CD14-positive monocyte (primary cell): ENCODE data around the gene OTOR. TPM values are rescaled to one million over a fixed set of nuclear protein-coding genes. Genes with fewer than 3 reads are reported as not detected.

Source experiments
- DNase-seq, 3 donors: peaks; one replicate each; pipeline ENCODE4 v3.0.0-alpha.2; 2011 to 2022
- H2AFZ ChIP-seq: 2 replicates; pipeline ENCODE4 v1.6.0; 2012; ENCODE audit warnings: mild to moderate bottlenecking, low read depth, low read length, inconsistent platforms; ENCODE audit not compliant: insufficient read depth, poor library complexity, severe bottlenecking
- H3K27ac ChIP-seq, 2 donors: 1 replicate in 1 of 2; 2 replicates in 1 of 2; pipeline ENCODE4 v1.5.1; 2012 to 2013; ENCODE audit warnings: low read length in 2 of 2, control low read depth in 1 of 2, inconsistent platforms in 1 of 2, low read depth in 1 of 2, mild to moderate bottlenecking in 1 of 2
- H3K27me3 ChIP-seq, 2 donors: one replicate each; pipeline versions ENCODE4 v1.6.0 to v1.6.1; 2011 to 2013; ENCODE audit warnings: low read length in 2 of 2; ENCODE audit not compliant: control insufficient read depth in 2 of 2, insufficient read depth in 2 of 2
- H3K36me3 ChIP-seq, 2 donors: replicated peaks in 1 of 2; 1 replicate in 1 of 2; 2 replicates in 1 of 2; pipeline versions ENCODE4 v1.5.1 to v1.6.1; 2012 to 2013; ENCODE audit warnings: low read length in 2 of 2, control low read depth in 1 of 2, inconsistent platforms in 1 of 2, mild to moderate bottlenecking in 1 of 2; ENCODE audit not compliant: insufficient read depth in 2 of 2, control insufficient read depth in 1 of 2
- H3K4me1 ChIP-seq, 2 donors: 1 replicate in 1 of 2; 2 replicates in 1 of 2; pipeline versions ENCODE4 v1.5.1 to v1.6.1; 2012 to 2013; ENCODE audit warnings: low read length in 2 of 2, control low read depth in 1 of 2, inconsistent platforms in 1 of 2, mild to moderate bottlenecking in 1 of 2, moderate library complexity in 1 of 2; ENCODE audit not compliant: insufficient read depth in 2 of 2, control insufficient read depth in 1 of 2
- H3K4me2 ChIP-seq: replicated peaks from 2 replicates; pipeline ENCODE3; 2012; ENCODE audit warnings: low read length, moderate library complexity, mild to moderate bottlenecking; ENCODE audit not compliant: poor library complexity, severe bottlenecking; ENCODE audit errors: extremely low read depth
- H3K4me3 ChIP-seq, 3 experiments: fragments of 200-600 bp in 1 of 3; sonication (generic) in 1 of 3; replicated peaks in 1 of 3; 1 replicate in 2 of 3; 2 replicates in 1 of 3; pipeline ENCODE4 v1.5.1; 2011 to 2013; ENCODE audit warnings: low read length in 3 of 3, mild to moderate bottlenecking in 3 of 3, control low read depth in 2 of 3, low read depth in 2 of 3, inconsistent platforms in 1 of 3, moderate library complexity in 1 of 3
- H3K79me2 ChIP-seq: 2 replicates; pipeline ENCODE4 v1.6.0; 2012; ENCODE audit warnings: mild to moderate bottlenecking, control low read depth, inconsistent platforms, low read length, moderate library complexity; ENCODE audit not compliant: insufficient read depth
- H3K9ac ChIP-seq: 2 replicates; pipeline ENCODE4 v1.6.0; 2017; ENCODE audit warnings: low read length, mild to moderate bottlenecking; ENCODE audit not compliant: insufficient read depth, poor library complexity, severe bottlenecking
- H3K9me3 ChIP-seq, 2 donors: replicated peaks in 1 of 2; 1 replicate in 1 of 2; 2 replicates in 1 of 2; pipeline versions ENCODE4 v1.5.1 to v1.6.1; 2012 to 2013; ENCODE audit warnings: low read length in 2 of 2, control low read depth in 1 of 2; ENCODE audit not compliant: control insufficient read depth in 1 of 2, insufficient read depth in 1 of 2
- H4K20me1 ChIP-seq: 2 replicates; pipeline ENCODE4 v1.6.0; 2012; ENCODE audit warnings: mild to moderate bottlenecking, low read length, control low read depth, moderate library complexity; ENCODE audit not compliant: insufficient read depth
- H3K27ac Mint-ChIP-seq, 7 donors: one replicate each; pipeline ENCODE4 v1.8.0; 2020; ENCODE audit warnings: mild to moderate bottlenecking in 7 of 7, mixed read lengths in 7 of 7, moderate library complexity in 6 of 7, inconsistent platforms in 2 of 7
- H3K27me3 Mint-ChIP-seq, 3 donors: one replicate each; pipeline ENCODE4 v1.8.0; 2021 to 2022; ENCODE audit warnings: low read depth in 3 of 3, mild to moderate bottlenecking in 3 of 3, mixed read lengths in 3 of 3, moderate library complexity in 3 of 3, inconsistent platforms in 1 of 3
- H3K36me3 Mint-ChIP-seq, 2 donors: one replicate each; pipeline ENCODE4 v1.8.0; 2020; ENCODE audit warnings: mixed read lengths in 2 of 2, inconsistent platforms in 1 of 2, mild to moderate bottlenecking in 1 of 2
- H3K4me1 Mint-ChIP-seq: one replicate; pipeline ENCODE4 v1.8.0; 2020; ENCODE audit warnings: mild to moderate bottlenecking, mixed read lengths
- H3K4me3 Mint-ChIP-seq, 2 donors: one replicate each; pipeline ENCODE4 v1.8.0; 2020; ENCODE audit warnings: mild to moderate bottlenecking in 2 of 2, mixed read lengths in 2 of 2, moderate library complexity in 1 of 2
- H3K9me3 Mint-ChIP-seq, 7 donors: one replicate each; pipeline ENCODE4 v1.8.0; 2020 to 2022; ENCODE audit warnings: mixed read lengths in 7 of 7, mild to moderate bottlenecking in 6 of 7, moderate library complexity in 6 of 7, inconsistent platforms in 2 of 7
- WGBS: methylation state at CpG from one replicate; pipeline ENCODE4 v1.1.5; 2013; ENCODE audit warnings: missing lambda C conversion rate; ENCODE audit not compliant: insufficient coverage; 5-methylcytosine and 5-hydroxymethylcytosine counted together
- intact Hi-C, 2 donors: fragments of 100-400 bp; cut with micrococcal nuclease; formaldehyde crosslinking; loops; one replicate each; pipeline versions ENCODE4 v1.15.0 to v1.15.1; 2023
- polyA plus RNA-seq, 3 donors: library from polyadenylated mRNA; depleted of rRNA in 1 of 3; unstranded in 2 of 3; stranded (reverse) in 1 of 3; fragments of 300-500 nt in 2 of 3; fragments of >200 nt in 1 of 3; fragmentation: Illumina TruSeq in 2 of 3; gene quantifications; 1 replicate in 2 of 3; 2 replicates in 1 of 3; pipeline ENCODE4 v1.2.3, GENCODE V29; 2012 to 2021
- TF ChIP-seq, protein P1 (sequence below): fragments of 200-600 bp; IDR thresholded peaks from one replicate; pipeline ENCODE4 v1.8.0; 2022; ENCODE audit warnings: antibody characterized with exemption, mild to moderate bottlenecking

Gene OTOR
- polyA plus RNA-seq, 3 donors, result not detected

DNA sequence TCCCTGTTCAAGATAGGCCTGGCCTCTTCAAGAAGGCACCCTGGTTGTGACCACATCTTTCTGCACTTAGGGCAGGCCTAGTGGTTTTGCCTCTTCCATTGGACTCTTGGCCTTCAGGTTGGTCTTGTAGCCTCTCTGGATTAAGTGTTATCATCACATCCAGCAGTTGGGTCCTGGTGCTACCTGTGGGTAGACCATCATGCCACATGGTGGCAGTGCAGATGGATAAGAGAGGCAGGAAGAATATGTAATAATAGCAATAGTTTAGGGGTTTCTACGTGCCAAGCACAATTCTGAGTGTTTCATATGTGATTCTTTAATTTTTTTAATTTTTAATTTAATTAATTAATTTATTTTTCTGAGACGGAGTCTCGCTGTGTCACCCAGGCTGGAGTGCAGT, 46.9 kb upstream of the OTOR start:
- no peak overlapping the region for H3K27ac Mint-ChIP-seq
- no peaks in the 10 kb centered on the region for H4K20me1 ChIP-seq
- H3K9ac ChIP-seq, result no peak overlapping the region
- peaks cover 4 to 7% of the 10 kb centered on the region in 2 donors for H3K9me3 ChIP-seq
- no peak for DNase-seq
- no peaks in the 10 kb centered on the region for H3K4me1 Mint-ChIP-seq
- H3K4me3 ChIP-seq, result no peak overlapping the region
- intact Hi-C loops, result loop anchor here in 1 of 2 donors (10.0 kb wide), 1 partner anchor 54 kb away; no protein-coding TSS in a partner anchor
- WGBS, result no CpG with 5 or more reads among the region's 3 CpGs
- no peak overlapping the region for H3K27ac ChIP-seq
- no peak overlapping the region for H2AFZ ChIP-seq
- H3K4me3 Mint-ChIP-seq, result no peak overlapping the region
- H3K79me2 ChIP-seq, result no peaks in the 10 kb centered on the region
- TF ChIP-seq, protein P1, sequence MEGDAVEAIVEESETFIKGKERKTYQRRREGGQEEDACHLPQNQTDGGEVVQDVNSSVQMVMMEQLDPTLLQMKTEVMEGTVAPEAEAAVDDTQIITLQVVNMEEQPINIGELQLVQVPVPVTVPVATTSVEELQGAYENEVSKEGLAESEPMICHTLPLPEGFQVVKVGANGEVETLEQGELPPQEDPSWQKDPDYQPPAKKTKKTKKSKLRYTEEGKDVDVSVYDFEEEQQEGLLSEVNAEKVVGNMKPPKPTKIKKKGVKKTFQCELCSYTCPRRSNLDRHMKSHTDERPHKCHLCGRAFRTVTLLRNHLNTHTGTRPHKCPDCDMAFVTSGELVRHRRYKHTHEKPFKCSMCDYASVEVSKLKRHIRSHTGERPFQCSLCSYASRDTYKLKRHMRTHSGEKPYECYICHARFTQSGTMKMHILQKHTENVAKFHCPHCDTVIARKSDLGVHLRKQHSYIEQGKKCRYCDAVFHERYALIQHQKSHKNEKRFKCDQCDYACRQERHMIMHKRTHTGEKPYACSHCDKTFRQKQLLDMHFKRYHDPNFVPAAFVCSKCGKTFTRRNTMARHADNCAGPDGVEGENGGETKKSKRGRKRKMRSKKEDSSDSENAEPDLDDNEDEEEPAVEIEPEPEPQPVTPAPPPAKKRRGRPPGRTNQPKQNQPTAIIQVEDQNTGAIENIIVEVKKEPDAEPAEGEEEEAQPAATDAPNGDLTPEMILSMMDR, result peak; percentile 26
- H3K9me3 Mint-ChIP-seq, result peaks cover 6 to 13% (median 9%) of the 10 kb centered on the region in 7 donors
- no peaks in the 10 kb centered on the region for H3K4me1 ChIP-seq
- no peaks in the 10 kb centered on the region for H3K27me3 ChIP-seq
- no peaks in the 10 kb centered on the region for H3K36me3 Mint-ChIP-seq
- no peaks in the 10 kb centered on the region for H3K36me3 ChIP-seq
- H3K4me2 ChIP-seq, result no peak overlapping the region
- peaks cover 0 to 3% (median 0%) of the 10 kb centered on the region in 3 donors for H3K27me3 Mint-ChIP-seq

DNA sequence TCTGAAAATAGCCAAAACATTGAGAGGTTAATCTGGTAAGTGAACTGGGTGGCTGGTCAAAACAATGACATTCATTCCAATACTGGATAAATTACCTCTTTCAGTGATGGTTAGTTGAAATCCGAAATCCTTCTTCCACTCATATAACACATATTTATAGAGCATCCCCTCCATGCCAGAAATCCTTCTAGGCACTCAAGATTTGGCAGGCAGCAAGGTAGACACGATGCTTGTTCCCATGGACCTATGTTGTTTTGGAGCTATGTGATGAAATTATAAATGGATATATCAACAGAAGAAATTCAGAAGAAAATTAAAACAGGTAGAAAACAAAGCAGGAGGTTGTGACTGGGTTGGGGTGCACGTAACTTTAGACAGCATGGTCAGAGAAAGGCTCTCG, 44.6 kb upstream of the OTOR start:
- Histone ChIP-seq H3K79me2 (no peaks in the 10 kb centered on the region), H2AFZ (no peak overlapping the region), H3K4me3 (no peak overlapping the region), H3K9me3 (peaks cover 4 to 7% of the 10 kb centered on the region in 2 donors), H3K27me3 (no peaks in the 10 kb centered on the region), H4K20me1 (no peaks in the 10 kb centered on the region), H3K36me3 (no peaks in the 10 kb centered on the region), H3K4me1 (no peaks in the 10 kb centered on the region), H3K27ac (no peak overlapping the region), H3K9ac (no peak overlapping the region), H3K4me2 (no peak overlapping the region)
- H3K4me1 Mint-ChIP-seq, result no peaks in the 10 kb centered on the region
- H3K36me3 Mint-ChIP-seq, result no peaks in the 10 kb centered on the region
- peaks cover 0 to 3% (median 0%) of the 10 kb centered on the region in 3 donors for H3K27me3 Mint-ChIP-seq
- H3K4me3 Mint-ChIP-seq, result no peak overlapping the region
- intact Hi-C loops, result loop anchor here in 1 of 2 donors (10.0 kb wide), 1 partner anchor 51 kb away; no protein-coding TSS in a partner anchor
- DNase-seq, result no peak
- H3K9me3 Mint-ChIP-seq, result peaks cover 10 to 20% (median 15%) of the 10 kb centered on the region in 7 donors
- H3K27ac Mint-ChIP-seq, result no peak overlapping the region
- TF ChIP-seq, protein P1, result no peak
- WGBS, result no CpG with 5 or more reads among the region's 4 CpGs
